Prostate gland (tissue), 2 donors: ENCODE data around the gene LGR6.

Source experiments
- POLR2AphosphoS5 ChIP-seq: sonication (generic); formaldehyde crosslinking; IDR thresholded peaks from one replicate; pipeline ENCODE4 v1.6.1; 2017; ENCODE audit warnings: antibody characterized with exemption
- TF ChIP-seq, protein P1 (sequence below), 4 experiments: fragments of 200-600 bp in 2 of 4; fragments of 450-650 bp in 2 of 4; sonication (generic) in 2 of 4; IDR thresholded peaks; 1 replicate in 3 of 4; 2 replicates in 1 of 4; pipeline ENCODE4 v1.5.1; 2016 to 2019; ENCODE audit warnings: antibody characterized with exemption in 4 of 4, mild to moderate bottlenecking in 2 of 4, moderate library complexity in 2 of 4

DNA sequence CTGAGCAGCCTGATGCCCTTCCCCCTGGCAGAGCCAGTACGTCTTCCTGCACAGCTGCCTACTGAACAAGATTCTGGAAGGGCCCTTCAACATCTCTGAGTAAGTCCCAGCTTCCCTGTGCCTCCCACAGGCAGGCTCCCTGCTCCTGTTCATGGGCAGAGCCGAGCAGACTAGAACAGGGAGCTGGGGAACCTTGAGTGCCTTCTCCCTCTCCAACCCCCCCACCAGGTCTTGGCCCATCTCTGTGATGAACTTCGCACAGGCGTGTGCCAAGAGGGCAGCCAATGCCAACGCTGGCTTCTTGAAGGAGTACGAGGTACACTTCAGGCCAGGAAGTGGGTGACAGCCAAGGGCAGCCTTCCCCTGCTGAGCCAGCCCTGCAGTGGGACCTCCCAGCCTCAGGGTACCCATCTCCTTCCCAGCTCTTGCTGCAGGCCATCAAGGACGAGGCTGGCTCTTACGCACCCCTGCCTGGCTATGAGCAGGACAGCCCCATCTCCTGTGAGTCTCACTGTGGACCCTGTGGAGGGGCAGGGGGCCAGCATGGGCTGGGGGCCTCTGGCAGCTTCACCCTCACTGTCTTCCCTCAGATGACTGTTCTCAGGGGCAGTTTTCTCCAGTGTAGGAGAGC, 6.4 kb upstream of the LGR6 start:
- TF ChIP-seq, protein P1, sequence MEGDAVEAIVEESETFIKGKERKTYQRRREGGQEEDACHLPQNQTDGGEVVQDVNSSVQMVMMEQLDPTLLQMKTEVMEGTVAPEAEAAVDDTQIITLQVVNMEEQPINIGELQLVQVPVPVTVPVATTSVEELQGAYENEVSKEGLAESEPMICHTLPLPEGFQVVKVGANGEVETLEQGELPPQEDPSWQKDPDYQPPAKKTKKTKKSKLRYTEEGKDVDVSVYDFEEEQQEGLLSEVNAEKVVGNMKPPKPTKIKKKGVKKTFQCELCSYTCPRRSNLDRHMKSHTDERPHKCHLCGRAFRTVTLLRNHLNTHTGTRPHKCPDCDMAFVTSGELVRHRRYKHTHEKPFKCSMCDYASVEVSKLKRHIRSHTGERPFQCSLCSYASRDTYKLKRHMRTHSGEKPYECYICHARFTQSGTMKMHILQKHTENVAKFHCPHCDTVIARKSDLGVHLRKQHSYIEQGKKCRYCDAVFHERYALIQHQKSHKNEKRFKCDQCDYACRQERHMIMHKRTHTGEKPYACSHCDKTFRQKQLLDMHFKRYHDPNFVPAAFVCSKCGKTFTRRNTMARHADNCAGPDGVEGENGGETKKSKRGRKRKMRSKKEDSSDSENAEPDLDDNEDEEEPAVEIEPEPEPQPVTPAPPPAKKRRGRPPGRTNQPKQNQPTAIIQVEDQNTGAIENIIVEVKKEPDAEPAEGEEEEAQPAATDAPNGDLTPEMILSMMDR (IDR thresholded peaks at IDR 0.05), result no peak
- TF ChIP-seq POLR2AphosphoS5, result no peak
